ENCODE measurements around the gene LCE4A.
"Not testable (repeated sequence)": the region's sequence is repeated elsewhere in the genome, so short reads cannot be mapped to it uniquely, and the experiment has no call there.

Gene LCE4A, protein sequence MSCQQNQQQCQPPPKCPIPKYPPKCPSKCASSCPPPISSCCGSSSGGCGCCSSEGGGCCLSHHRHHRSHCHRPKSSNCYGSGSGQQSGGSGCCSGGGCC

DNA sequence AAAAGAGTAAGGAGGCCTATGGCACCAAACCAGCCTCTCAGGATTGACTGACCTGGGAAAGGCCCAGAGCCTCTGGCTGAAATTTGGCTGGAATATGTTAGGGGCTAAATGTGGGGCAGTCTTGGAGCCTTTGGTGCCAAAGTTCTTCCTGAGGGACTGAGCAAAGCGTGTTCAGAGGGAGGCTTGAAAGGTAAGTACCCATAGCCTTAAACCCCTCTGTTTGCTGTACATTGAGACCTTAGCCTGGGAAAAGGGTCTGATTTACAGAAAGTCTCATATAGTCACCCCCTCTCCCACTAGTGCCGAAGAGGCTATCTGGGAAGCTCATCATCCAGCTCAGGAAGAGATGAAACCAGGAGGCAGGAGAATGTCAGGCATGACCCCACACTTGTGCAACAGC lies at the start of gene LCE4A:
TSS of gene LCE4A (plus strand) at position 301 of the 400 bp plus-strand sequence. CDS start 916 bp downstream, outside the sequence.
- DNase-seq (ENCODE audit: low spot score) = no peak

DNA sequence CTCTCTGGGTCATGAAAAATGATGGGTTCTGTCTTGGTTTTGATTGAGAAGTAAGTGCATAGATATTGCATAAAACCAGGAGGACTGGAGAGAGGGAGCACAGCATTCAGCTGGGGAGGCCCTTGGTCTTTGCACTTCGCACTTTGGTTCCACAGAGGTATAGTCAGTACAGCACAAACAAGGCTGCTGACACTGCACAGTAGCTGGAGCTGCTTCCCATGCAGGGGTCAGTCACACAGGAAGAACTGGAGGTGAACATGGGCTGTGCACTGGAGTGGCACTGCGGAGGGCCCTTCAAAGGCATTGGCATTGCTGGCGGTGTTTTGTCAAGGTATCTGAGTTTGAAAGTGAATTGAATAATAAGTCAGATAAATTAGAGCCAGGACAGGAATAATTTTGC lies 49.3 kb upstream of the LCE4A start:
- DNase-seq (ENCODE audit: low spot score) = no peak

DNA sequence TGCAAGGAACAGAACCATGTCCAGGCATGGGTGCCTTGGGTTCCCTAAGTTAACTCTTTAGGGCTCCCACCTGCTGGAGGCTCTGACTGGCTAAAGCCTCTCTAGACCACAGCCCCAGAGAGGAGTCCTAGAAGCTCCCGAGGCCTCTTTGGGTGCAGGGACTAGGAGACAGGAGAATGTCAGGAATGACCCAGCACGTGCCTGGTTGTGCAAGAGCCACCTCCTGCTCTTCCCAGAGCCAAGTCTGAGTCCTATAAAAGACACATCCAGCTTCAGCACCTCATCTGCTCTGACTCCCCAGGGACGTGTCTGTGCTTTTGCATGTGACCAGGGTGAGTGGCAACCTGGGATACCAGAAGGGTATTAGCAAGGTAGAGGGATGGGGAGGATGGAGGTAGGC lies 44.9 kb upstream of the LCE4A start, which contains the start of gene LCE2D:
TSS of gene LCE2D (plus strand) at position 283 of the 400 bp plus-strand sequence. CDS start 726 bp downstream, outside the sequence.
- DNase-seq (ENCODE audit: low spot score) = no peak

DNA sequence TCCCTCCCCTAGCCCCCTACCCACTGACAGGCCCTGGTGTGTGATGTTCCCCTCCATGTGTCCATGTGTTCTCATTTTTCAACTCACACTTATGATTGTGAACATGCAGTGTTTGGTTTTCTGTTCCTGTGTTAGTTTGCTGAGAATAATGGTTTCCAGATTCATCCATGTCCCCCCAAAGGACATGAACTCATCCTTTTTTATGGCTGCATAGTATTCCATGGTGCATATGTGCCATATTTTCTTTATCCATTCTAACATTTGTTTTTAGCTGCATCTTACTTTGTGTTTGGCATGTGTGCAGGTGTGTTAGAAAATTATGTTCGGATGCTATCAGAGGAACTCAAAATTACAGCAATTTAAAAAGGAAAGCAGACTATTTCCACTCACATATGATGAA lies 41.8 kb upstream of the LCE4A start:
- not testable (repeated sequence) for DNase-seq (ENCODE audit: low spot score)

DNA sequence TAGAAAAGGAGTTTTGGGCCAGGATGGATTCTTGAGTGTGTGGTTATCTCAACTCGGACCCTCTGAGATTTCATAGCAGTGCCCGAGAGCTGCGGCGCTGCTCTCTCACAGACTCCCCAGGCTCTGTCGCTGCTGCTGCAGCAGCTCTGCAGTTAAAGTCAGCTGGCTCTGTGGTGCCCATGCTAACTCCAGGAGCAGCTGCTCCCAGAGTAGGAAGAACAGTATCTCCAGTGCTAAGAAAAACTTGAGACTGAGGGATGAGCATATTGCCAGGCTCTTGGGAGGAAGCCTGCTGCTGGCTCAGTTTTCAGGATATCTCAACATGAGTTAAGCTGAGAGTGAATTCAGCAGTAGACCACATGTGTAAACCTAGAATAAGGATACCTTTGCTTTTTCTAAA lies 40.3 kb upstream of the LCE4A start:
- DNase-seq (ENCODE audit: low spot score) = no peak

DNA sequence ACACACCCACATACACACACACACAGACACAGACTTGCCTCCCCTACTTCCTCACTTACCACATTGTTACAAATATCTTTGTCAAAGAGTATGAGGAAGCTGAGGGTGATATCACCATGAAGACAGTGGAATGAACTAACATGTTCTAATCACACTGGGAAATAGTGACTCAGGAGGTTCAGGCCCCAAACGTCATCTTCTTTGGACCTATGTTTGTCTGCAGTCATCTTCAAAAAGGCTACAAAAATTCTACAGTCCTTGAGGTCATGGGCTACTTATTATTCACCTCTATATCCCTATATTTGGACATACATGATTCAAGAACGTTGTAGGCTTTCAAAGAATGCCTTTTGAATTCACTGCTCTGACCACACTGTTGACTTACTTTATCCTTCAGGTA lies 34.9 kb upstream of the LCE4A start:
- DNase-seq (ENCODE audit: low spot score) = no peak

DNA sequence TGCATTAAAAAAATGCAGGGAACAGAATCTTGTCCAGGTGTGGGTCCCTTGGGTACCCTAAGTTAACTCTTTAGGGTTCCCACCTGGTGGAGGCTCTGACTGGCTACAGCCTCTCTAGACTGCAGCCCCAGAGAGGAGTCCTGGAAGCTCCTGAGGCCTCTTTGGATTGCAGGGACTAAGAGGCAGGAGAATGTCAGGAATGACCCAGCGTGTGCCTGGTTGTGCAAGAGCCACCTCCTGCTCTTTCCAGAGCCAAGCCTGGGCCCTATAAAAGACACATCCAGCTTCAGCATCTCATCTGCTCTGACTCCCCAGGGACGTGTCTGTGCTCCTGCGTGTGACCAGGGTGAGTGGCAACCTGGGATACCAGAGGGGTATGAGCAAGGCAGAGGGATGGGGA lies 33.0 kb upstream of the LCE4A start, which contains the start of gene LCE2C:
TSS of gene LCE2C (plus strand) at position 297 of the 400 bp plus-strand sequence. CDS start 737 bp downstream, outside the sequence.
- DNase-seq (ENCODE audit: low spot score) = not testable (repeated sequence)

DNA sequence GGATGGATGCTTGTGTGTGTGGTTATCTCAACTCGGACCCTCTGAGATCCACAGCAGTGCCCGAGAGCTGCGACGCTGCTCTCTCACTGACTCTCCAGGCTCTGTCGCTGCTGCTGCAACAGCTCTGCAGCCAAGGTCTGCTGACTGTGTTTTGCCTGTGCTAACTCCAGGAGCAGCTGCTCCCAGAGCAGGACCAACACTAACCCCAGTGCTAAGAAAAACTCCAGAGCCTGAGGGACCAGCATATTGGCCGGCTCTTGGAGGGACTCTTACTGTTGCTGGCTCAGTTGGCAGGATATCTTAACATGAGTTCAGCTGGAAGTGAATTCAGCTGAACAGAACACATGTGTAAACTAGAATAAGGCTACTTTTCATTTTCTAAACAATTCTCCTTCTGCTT lies 28.5 kb upstream of the LCE4A start:
- DNase-seq (ENCODE audit: low spot score) = no peak

DNA sequence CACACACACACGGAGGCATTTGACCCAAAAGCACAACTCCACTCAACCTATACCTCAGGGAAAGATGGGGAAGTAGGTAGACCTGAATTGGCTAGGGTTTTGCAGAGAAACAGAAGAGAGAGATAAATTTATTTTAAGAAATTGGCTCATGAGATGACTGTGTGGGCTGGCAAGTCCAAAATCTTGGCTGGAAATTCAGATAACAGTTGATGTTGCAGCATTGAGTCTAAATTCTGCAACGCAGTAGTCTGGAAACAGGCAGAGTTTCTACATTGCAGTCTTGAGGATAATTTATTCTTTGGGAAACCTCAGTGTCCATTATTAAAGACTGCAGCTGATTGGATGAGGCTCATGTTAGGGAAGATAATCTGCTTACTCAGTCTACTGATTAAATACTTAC lies 26.3 kb upstream of the LCE4A start:
- DNase-seq (ENCODE audit: low spot score) = no peak

DNA sequence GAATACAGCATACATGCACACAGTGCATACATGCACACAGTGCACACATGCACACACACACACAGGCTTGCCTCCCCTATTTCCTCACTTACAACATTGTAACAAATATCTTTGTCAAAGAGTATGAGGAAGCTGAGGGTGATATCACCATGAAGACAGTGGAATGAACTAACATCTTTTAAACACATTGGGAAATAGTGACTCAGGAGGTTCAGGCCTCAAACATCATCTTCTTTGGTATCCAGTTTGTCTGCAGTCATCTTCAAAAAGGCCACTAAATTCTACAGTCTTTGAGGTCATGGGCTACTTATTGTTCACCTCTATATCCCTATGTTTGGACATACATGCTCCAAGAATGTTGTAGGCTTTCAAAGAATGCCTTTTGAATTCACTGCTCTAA lies 24.1 kb upstream of the LCE4A start:
- DNase-seq (ENCODE audit: low spot score) = no peak

DNA sequence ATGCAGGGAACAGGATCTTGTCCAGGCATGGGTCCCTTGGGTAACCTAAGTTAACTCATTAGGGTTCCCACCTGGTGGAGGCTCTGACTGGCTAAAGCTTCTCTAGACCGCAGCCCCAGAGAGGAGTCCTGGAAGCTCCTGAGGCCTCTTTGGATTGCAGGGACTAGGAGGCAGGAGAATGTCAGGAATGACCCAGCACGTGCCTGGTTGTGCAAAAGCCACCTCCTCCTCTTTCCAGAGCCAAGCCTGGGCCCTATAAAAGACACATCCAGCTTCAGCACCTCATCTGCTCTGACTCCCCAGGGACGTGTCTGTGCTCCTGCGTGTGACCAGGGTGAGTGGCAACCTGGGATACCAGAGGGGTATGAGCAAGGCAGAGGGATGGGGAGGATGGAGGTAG lies 22.1 kb upstream of the LCE4A start, which contains the start of gene LCE2B:
TSS of gene LCE2B (plus strand) at position 301 of the 400 bp plus-strand sequence. CDS start 721 bp downstream, outside the sequence.
- not testable (repeated sequence) for DNase-seq (ENCODE audit: low spot score)

DNA sequence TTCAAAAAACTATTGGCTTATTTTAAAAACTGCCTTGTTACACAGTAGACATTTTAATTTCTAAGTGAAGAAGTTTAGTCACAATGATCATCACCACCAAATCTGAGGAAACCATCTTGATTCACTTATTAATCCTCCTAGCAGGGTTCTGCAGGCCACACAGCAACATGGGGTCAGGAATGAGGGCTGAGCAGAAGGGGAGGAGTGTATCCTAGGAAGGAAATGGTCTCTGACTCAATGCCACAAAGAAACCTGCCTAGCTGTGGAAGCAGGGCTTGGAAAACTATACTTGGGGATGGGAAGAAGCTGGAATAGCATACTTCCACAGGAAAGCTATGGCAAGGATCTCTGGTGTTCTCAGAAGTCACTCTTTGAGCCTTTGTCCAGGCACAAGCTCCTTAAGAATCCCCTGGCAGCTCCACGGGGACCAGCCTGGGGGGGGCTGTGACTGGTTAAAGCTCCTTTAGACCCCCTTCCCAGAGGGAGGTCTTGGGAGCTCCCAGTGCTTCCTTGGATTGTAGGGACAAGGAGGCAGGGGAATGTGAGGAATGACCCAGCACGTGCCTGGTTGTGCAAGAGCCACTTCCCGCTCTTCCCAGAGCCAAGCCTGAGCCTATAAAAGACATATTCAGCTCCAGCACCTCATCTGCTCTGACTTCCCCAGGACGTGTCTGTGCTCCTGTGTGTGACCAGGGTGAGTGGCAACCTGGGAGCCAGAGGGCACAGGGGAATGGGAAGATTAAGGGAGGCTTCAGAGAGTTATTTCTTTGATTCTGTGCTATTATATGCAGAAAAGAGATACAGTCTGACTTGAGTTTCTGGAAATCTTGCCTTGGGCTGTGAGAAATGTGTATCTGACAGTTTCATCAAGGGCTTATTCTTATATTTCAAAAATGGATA lies 10.0 kb upstream of the LCE4A start, which contains the start of gene LCE2A:
TSS of gene LCE2A (plus strand) at position 645 of the 900 bp plus-strand sequence. CDS start 557 bp downstream, outside the sequence.
- no peak for DNase-seq (ENCODE audit: low spot score)

DNA sequence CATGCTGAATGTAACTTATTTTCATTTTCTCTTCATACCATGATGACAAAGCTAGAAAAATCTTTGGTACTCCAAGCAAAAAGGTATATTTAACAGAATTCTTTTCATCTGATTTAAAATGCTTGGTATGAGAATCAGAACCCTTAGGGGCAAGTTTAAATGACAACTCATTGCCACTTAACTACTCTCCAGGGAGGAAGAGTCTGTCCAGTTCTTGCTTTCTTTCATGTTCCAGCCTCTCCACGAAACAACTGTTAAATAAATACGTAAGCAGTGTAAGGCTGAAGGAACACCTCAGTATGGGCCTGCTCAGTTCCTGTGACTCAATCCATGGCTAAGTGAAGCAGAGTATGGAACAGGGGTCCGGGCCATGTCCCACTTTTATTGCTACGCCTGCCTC lies 8.2 kb upstream of the LCE4A start:
- DNase-seq (ENCODE audit: low spot score) = no peak

DNA sequence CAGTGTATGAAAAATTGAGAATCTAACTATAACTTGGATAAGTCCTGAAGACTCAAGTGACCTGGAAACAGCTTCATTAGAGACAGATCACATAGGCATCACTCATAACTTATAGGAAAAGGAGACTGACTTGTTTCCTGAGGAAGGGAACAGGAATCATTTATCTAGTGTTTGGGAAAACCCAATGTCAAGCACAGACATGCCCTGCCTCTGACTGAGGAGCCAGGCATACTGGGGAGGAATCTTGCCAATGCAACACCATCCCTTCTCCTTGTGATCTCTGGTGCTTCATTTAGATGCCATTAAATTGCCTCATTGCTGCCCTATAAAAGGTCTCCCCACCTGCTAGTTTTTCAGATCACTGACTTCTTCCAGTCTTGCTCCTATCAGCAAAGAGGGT lies 10.3 kb downstream of the LCE4A start:
- DNase-seq (ENCODE audit: low spot score) = no peak

DNA sequence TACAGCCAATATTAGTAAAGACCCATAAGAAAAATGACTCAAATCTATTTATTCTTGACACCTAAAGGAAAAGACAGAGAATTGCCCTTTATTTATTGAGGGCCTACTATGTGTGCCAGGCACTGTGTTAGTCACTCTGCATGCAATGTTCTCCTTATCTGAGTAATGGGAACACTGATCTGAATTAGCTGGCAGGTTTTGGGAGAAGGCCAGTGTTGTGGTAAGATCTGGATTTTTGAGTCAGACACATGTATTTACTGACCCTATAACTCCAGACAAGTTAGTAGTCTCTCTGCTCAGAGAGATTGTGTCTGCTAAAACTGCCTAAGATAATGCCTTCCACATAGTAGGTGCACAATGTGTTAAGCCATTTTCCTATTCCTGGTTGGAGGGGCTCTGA lies 17.3 kb downstream of the LCE4A start:
- no peak for DNase-seq (ENCODE audit: low spot score)

DNA sequence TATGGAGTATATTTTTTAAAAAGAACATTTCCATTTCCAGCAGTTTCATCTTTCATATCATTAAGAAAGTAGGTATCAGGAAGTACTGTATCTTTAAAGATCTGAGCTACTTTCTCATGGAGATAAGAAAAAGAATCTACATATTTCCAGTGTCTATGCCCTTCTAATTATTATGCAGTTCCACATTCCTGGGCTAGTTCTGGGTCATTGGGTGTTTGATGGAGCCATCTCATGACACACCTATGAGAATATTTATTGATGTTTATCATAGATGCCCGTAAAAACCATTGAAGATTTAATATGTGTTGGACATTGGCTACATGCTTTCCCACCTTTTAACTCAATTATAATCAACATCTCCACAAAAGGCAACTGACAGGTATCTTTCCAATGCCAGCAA lies 21.0 kb downstream of the LCE4A start:
- DNase-seq (ENCODE audit: low spot score) = no peak

DNA sequence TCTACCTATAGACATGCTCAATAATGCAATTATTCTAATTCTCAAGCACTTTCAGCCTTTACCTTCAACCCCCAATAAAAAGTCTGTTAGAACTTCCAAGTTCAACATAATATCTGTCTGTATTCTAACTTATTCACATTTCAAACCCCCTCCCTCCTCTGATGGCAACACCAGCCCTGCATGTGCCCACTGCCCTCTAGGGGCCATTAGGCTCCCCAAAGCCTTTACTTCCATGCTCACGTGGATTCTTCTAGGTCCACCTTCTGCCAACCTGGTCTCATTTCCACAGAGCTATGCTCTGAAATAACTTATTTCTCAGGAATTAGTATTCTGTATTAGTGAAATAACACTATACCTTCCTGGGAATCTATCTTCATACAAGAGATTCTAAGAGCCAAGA lies 27.7 kb downstream of the LCE4A start:
- DNase-seq (ENCODE audit: low spot score) = no peak

DNA sequence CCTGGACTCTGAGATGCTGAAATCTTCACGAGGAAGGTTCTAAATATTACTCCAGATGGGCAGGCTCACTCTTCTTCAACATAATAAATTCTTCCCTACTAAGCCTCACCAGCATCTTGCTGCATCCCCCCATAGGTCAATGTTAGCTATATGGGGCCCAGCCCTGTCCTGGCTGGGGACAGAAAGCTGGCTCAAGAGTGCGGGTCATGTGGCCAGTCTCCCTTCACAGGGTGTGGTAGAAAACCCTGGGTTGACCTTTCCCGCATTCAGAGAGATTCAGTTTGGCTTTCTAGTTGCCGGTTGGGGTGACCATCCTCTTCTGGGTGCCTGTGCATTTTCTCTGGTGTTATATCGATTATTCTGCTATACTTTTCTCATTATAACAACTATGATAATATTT lies 30.0 kb downstream of the LCE4A start:
- no peak for DNase-seq (ENCODE audit: low spot score)

DNA sequence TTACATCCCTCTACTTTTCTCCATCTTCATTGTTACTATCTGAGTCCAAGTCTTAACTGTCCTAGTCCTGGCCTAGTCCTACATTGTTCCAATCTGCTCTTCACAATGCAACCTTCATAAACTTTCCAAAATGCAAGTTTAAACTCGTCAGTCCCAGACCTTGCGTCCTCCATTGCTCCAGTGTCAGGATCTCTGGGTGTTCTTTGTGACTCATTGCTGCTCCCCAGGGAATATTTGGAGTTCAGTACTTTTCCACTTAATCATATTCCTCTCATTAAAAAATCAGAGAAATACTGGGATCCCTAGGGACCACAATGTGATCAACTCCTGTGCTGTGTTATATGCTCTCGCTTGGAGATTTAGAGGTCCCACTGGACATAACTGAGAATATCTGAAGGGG lies 31.9 kb downstream of the LCE4A start:
- DNase-seq (ENCODE audit: low spot score) = no peak

DNA sequence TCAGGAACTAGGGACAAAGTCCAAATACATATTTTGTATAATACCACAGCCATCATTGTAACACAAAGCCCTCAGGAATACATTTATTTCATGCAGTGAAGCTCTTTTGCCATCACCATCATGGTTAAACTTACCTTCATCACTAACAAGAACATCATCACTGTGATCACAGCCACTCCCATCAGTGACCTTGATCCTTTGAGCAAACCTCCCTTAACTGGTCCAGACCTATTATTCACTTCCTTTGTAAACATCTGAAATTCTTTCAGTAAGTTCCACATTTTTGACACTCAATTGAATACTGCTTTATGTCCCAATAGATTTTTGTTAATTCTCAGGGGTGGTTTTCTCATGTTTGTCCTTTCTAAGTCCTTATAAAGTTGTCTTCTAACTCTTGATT lies 33.7 kb downstream of the LCE4A start:
- no peak for DNase-seq (ENCODE audit: low spot score)

DNA sequence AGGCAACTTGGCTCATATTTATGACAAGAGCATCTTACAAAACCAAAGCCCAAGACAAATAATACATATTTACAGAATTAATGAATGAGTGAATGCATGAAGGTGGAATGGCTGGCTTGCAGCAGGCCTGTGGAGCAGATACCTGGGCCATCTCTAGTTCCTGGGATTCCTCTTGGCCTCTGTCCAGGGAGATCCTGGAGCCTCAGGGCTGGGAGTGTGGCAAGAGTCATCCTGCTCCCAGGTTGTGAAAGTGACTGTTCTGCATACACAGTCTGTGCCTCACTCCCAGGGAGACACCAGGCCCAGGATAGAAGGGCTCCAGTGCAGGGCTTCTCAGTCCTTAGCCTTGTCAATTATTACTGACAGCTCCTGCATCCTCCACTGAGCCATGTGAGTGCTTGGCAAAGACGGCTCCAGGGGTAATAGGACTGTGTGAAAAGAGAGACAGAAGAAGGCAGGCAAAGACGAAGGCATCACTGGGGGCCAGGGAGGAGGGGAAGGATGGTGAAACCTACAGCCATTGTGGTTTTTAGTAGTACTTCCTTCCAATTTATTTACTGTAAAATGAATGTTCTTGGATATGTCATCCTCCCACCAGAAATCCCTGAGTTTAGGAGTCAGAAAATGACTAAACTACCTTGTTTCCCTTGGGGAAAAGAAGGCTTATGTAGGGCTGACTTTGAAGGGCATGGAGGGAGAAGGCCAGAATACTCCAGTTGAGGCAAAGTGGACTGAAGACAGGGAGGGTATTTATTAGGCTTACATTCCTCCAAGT lies 35.6 kb downstream of the LCE4A start:
- DNase-seq (ENCODE audit: low spot score) = no peak

DNA sequence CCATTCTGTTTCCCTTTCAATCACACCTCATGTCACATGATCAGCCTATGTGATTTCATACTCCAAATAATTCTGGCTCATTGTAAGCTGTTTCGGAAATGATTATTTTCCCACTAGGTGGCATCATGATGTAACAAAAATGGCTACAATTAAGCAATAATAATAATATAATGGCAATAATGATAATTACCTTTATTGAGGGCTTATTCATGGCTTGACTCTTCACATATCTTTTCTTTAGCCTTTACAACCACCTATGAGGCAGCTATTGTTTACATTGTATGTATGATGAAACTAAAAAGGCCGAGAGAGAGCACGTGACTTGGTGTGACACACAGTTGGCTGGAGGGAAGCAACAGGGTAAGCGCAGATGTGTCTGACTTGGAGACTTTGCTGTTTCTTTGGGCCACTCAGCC lies 37.3 kb downstream of the LCE4A start:
- DNase-seq (ENCODE audit: low spot score) = no peak

Data from activated CD4-positive, alpha-beta T cell treated with anti-CD3 and anti-CD28 coated beads, Interleukin-2, Interleukin-4, amounts not matched to agents 100 ng/mL and 50 ng/mL, durations not matched to agents 16 hours and 8 hours (primary cell).